SK-N-SH (cell line): ENCODE data around the gene GYG1.

Experiments used
- ELF1 ChIP-seq: IDR thresholded peaks from 2 replicates; pipeline ENCODE4 v1.4.0; 2012
- JUND ChIP-seq: IDR thresholded peaks from 2 replicates; pipeline ENCODE4 v1.4.0; 2012
- NFIC ChIP-seq: IDR thresholded peaks from 2 replicates; pipeline ENCODE4 v1.4.0; 2012; ENCODE audit warnings: borderline replicate concordance
- POLR2AphosphoS5 ChIP-seq: IDR thresholded peaks from 2 replicates; pipeline ENCODE4 v1.6.1; 2012; ENCODE audit warnings: low read depth, low read length
- TEAD4 ChIP-seq: IDR thresholded peaks from 2 replicates; pipeline ENCODE4 v1.4.0; 2012; ENCODE audit warnings: mild to moderate bottlenecking, borderline replicate concordance; ENCODE audit not compliant: insufficient read depth
- YY1 ChIP-seq: IDR thresholded peaks from 2 replicates; pipeline ENCODE4 v1.4.0; 2012; ENCODE audit warnings: low read depth, mild to moderate bottlenecking
- TF ChIP-seq, protein P1 (sequence below): fragments of 200-600 bp; sonication (generic); IDR thresholded peaks from 2 replicates; pipeline ENCODE4 v1.6.1; 2017; ENCODE audit warnings: antibody characterized with exemption, mild to moderate bottlenecking, moderate library complexity
- TF ChIP-seq, protein P2 (sequence below): IDR thresholded peaks from 2 replicates; pipeline ENCODE4; 2012

DNA sequence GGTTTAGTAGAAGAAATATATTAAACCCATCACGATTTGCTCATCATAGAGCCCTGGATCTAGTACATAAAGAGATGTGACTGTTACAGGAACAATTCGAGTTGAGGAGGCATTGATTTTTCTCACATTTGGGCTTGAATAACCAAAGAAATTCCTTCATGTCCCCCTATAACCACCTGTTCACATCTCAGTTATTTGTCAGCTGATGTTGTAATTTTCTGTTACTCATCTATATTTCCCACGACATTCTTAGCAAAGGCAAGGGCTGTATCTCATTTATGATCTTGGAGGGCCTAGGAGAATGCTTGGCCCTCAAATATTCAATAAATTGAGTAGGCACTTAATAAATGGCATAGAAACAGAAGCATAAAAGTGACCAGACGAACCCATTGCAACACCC lies 36.4 kb upstream of the GYG1 start:
- no peak for TF ChIP-seq TEAD4
- TF ChIP-seq YY1: no peak
- TF ChIP-seq POLR2AphosphoS5: no peak
- TF ChIP-seq, protein P1, sequence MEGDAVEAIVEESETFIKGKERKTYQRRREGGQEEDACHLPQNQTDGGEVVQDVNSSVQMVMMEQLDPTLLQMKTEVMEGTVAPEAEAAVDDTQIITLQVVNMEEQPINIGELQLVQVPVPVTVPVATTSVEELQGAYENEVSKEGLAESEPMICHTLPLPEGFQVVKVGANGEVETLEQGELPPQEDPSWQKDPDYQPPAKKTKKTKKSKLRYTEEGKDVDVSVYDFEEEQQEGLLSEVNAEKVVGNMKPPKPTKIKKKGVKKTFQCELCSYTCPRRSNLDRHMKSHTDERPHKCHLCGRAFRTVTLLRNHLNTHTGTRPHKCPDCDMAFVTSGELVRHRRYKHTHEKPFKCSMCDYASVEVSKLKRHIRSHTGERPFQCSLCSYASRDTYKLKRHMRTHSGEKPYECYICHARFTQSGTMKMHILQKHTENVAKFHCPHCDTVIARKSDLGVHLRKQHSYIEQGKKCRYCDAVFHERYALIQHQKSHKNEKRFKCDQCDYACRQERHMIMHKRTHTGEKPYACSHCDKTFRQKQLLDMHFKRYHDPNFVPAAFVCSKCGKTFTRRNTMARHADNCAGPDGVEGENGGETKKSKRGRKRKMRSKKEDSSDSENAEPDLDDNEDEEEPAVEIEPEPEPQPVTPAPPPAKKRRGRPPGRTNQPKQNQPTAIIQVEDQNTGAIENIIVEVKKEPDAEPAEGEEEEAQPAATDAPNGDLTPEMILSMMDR: no peak
- no peak for TF ChIP-seq NFIC
- no peak for TF ChIP-seq ELF1
- TF ChIP-seq, protein P2, sequence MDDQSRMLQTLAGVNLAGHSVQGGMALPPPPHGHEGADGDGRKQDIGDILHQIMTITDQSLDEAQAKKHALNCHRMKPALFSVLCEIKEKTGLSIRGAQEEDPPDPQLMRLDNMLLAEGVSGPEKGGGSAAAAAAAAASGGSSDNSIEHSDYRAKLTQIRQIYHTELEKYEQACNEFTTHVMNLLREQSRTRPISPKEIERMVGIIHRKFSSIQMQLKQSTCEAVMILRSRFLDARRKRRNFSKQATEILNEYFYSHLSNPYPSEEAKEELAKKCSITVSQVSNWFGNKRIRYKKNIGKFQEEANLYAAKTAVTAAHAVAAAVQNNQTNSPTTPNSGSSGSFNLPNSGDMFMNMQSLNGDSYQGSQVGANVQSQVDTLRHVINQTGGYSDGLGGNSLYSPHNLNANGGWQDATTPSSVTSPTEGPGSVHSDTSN: no peak
- no peak for TF ChIP-seq JUND
